Measurements from ENCODE around the gene VARS1.
"Not testable (repeated sequence)": the region's sequence is repeated elsewhere in the genome, so short reads cannot be mapped to it uniquely, and the experiment has no call there.

The VARS1 gene

GRCh38 chr6:31795616-31796298, at the start of gene VARS1:
VARS1 (minus strand) TSS chr6:31795752; CDS start chr6:31795217, 535 bp downstream.
- peak; percentile 87 for DNase-seq

GRCh38 chr6:31844507-31844906, 49.0 kb upstream of the VARS1 start:
- DNase-seq = no peak

- DNase-seq = no peak
Observed at GRCh38 chr6:31842053-31842452, 46.5 kb upstream of the VARS1 start.

GRCh38 chr6:31839779-31840126, 44.2 kb upstream of the VARS1 start:
- not testable (repeated sequence) for DNase-seq

- no peak for DNase-seq
Observed at GRCh38 chr6:31838968-31839367, 43.4 kb upstream of the VARS1 start.

- DNase-seq = not testable (repeated sequence)
Observed at GRCh38 chr6:31838114-31838553, 42.6 kb upstream of the VARS1 start.

- peak; percentile 10 for DNase-seq
Observed at GRCh38 chr6:31837369-31838113, 42.0 kb upstream of the VARS1 start.

GRCh38 chr6:31836474-31837368, 41.2 kb upstream of the VARS1 start:
- DNase-seq = peak; percentile 20

GRCh38 chr6:31836047-31836473, 40.5 kb upstream of the VARS1 start:
- DNase-seq = no peak

GRCh38 chr6:31834367-31835250, 39.1 kb upstream of the VARS1 start:
- DNase-seq = peak; percentile 81

- DNase-seq = no peak
Observed at GRCh38 chr6:31831350-31832215, 36.0 kb upstream of the VARS1 start.

GRCh38 chr6:31830886-31831335, 35.4 kb upstream of the VARS1 start:
- DNase-seq = no peak

- DNase-seq = no peak
Observed at GRCh38 chr6:31829633-31830283, 34.2 kb upstream of the VARS1 start.

GRCh38 chr6:31827286-31828079, 31.9 kb upstream of the VARS1 start, which contains the start of gene HSPA1B:
HSPA1B (plus strand) TSS chr6:31827738; CDS start chr6:31827951, 213 bp downstream.
- peak; percentile 92 for DNase-seq

GRCh38 chr6:31826793-31827285, 31.3 kb upstream of the VARS1 start:
- peak; percentile 56 for DNase-seq

GRCh38 chr6:31825553-31825952, 30.0 kb upstream of the VARS1 start:
- DNase-seq = no peak

GRCh38 chr6:31823592-31824196, 28.1 kb upstream of the VARS1 start:
- not testable (repeated sequence) for DNase-seq

GRCh38 chr6:31822036-31822821, 26.7 kb upstream of the VARS1 start:
- peak; percentile 80 for DNase-seq
